ENCODE results near the gene BRPF1. TPM values are rescaled to one million over a fixed set of nuclear protein-coding genes. Genes with fewer than 3 reads are reported as not detected.

Gene BRPF1
- total RNA-seq, 1 experiment from 2014 or later, result 20.4 TPM

DNA sequence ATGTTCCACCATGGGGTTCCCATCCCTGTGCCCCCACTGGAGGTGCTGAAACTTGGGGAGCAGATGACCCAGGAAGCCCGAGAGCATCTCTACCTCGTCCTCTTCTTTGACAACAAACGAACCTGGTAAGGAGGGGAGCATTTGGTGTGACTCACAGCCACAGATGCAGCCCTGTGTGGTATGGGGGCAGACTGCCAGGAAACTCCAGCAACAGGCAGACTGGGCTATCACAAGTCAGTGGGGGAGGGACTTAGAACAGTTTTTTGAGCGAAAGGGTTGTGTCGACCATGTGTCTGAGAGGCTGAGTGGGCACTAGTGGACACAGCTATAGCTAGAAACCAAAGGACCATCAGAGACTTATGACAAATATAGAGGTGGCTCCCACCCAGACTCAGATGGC is 14.8 kb downstream of the BRPF1 start:
- TF ChIP-seq, protein P1, sequence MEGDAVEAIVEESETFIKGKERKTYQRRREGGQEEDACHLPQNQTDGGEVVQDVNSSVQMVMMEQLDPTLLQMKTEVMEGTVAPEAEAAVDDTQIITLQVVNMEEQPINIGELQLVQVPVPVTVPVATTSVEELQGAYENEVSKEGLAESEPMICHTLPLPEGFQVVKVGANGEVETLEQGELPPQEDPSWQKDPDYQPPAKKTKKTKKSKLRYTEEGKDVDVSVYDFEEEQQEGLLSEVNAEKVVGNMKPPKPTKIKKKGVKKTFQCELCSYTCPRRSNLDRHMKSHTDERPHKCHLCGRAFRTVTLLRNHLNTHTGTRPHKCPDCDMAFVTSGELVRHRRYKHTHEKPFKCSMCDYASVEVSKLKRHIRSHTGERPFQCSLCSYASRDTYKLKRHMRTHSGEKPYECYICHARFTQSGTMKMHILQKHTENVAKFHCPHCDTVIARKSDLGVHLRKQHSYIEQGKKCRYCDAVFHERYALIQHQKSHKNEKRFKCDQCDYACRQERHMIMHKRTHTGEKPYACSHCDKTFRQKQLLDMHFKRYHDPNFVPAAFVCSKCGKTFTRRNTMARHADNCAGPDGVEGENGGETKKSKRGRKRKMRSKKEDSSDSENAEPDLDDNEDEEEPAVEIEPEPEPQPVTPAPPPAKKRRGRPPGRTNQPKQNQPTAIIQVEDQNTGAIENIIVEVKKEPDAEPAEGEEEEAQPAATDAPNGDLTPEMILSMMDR (IDR thresholded peaks at IDR 0.05; ENCODE audit: unreplicated experiment), result no peak
- H3K4me3 Mint-ChIP-seq (ENCODE audit: low read depth, unreplicated experiment), result no peak overlapping the region
- no peaks in the 10 kb centered on the region for H3K9me3 Mint-ChIP-seq (ENCODE audit: low read depth, unreplicated experiment)
- CTCF ChIA-PET, result no interaction called here
- intact Hi-C loops (cut with micrococcal nuclease; ENCODE audit: unreplicated experiment), result no loop called here
- H3K36me3 Mint-ChIP-seq (ENCODE audit: insufficient read depth, unreplicated experiment), result peaks cover 28% of the 10 kb centered on the region
- no peak overlapping the region for H3K27ac Mint-ChIP-seq (ENCODE audit: unreplicated experiment)
- peaks cover 7% of the 10 kb centered on the region for H3K4me1 Mint-ChIP-seq (ENCODE audit: low read depth, unreplicated experiment)
- no TSS peak for BruUV-seq (replicated peaks)
- no peaks in the 10 kb centered on the region for H3K27me3 Mint-ChIP-seq (ENCODE audit: unreplicated experiment)
- no peak for DNase-seq

DNA sequence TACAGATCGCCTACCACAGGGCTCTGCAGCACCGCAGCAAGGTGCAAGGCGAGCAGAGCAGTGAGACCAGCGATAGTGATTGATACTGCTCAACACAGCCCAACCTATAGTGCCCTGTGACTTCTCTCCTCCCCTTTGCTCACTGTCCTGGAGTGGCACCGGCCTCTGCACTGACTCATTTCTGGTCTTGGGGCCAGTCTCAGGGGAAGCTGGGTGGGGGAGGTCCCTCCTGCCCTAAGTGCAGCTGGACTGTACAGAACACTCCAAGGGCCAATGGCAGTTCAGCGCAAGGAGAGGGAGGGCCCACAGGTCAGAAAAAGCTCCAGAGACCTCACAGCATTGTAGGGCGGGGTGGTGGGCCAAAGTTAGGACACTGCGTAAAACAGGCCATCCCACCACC is 15.7 kb downstream of the BRPF1 start:
- Mint-ChIP-seq H3K4me1 (ENCODE audit: low read depth, unreplicated experiment) (peaks cover 7% of the 10 kb centered on the region), H3K27ac (ENCODE audit: unreplicated experiment) (no peak overlapping the region), H3K9me3 (ENCODE audit: low read depth, unreplicated experiment) (no peaks in the 10 kb centered on the region), H3K27me3 (ENCODE audit: unreplicated experiment) (no peaks in the 10 kb centered on the region), H3K4me3 (ENCODE audit: low read depth, unreplicated experiment) (no peak overlapping the region), H3K36me3 (ENCODE audit: insufficient read depth, unreplicated experiment) (peaks cover 35% of the 10 kb centered on the region)
- TF ChIP-seq, protein P1 (IDR thresholded peaks at IDR 0.05; ENCODE audit: unreplicated experiment), result no peak
- no peak for DNase-seq
- CTCF ChIA-PET, result no interaction called here
- intact Hi-C loops (cut with micrococcal nuclease; ENCODE audit: unreplicated experiment), result no loop called here
- no TSS peak for BruUV-seq (replicated peaks)

DNA sequence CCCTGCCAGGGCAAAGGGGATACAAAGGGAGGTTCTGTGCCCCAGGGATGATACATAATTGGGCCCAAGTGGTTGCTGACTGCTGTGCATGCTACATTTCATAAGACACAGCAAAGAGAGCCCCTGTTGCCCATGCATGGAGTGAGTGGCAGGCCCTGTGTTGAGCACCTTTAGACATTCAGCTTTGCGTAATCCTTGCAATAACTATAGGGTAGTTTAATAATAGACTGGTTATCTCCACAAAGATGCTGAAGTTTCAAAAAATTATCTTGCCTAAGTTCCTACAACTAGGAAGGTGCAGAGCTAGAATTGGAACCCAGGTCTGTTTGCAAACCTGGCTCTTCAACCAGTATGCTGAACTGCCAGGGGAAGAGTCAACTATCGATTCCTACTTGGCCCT is 16.5 kb downstream of the BRPF1 start:
- Mint-ChIP-seq H3K4me3 (ENCODE audit: low read depth, unreplicated experiment) (no peak overlapping the region), H3K27me3 (ENCODE audit: unreplicated experiment) (no peaks in the 10 kb centered on the region), H3K36me3 (ENCODE audit: insufficient read depth, unreplicated experiment) (peaks cover 35% of the 10 kb centered on the region), H3K27ac (ENCODE audit: unreplicated experiment) (no peak overlapping the region), H3K4me1 (ENCODE audit: low read depth, unreplicated experiment) (peaks cover 7% of the 10 kb centered on the region), H3K9me3 (ENCODE audit: low read depth, unreplicated experiment) (no peaks in the 10 kb centered on the region)
- CTCF ChIA-PET, result no interaction called here
- intact Hi-C loops (cut with micrococcal nuclease; ENCODE audit: unreplicated experiment), result no loop called here
- TF ChIP-seq, protein P1 (IDR thresholded peaks at IDR 0.05; ENCODE audit: unreplicated experiment), result no peak
- no TSS peak for BruUV-seq (replicated peaks)
- DNase-seq, result no peak

DNA sequence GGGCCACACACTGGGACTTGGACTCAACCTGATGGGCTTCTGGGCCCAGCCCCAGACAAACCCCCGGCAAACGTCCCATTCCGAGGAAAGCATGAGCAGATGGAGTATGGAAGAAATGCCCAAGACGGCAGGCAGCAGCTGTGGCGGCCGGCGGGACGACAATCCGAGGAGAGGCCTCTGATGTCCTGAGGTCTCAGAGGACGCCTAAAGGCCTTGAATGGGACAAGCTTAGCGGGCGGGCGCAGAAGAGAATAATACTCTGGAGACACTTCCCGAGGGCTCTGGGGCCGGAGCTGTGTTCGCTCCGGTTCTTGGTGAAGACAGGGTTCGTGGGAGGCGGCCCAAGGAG is 17.7 kb downstream of the BRPF1 start:
- Mint-ChIP-seq H3K4me3 (ENCODE audit: low read depth, unreplicated experiment) (peak overlapping the region; percentile 88), H3K27ac (ENCODE audit: unreplicated experiment) (peak overlapping the region; percentile 76), H3K9me3 (ENCODE audit: low read depth, unreplicated experiment) (no peaks in the 10 kb centered on the region), H3K4me1 (ENCODE audit: low read depth, unreplicated experiment) (peaks cover 7% of the 10 kb centered on the region), H3K27me3 (ENCODE audit: unreplicated experiment) (no peaks in the 10 kb centered on the region), H3K36me3 (ENCODE audit: insufficient read depth, unreplicated experiment) (peaks cover 32% of the 10 kb centered on the region)
- BruUV-seq (replicated peaks), result no TSS peak
- CTCF ChIA-PET, result interaction anchor here (0.6 to 1.4 kb wide), 5 partner anchors 19 to 369 kb away, joined by 3 to 5 read pairs (median 3); no protein-coding TSS in a partner anchor
- intact Hi-C loops (cut with micrococcal nuclease; ENCODE audit: unreplicated experiment), result no loop called here
- TF ChIP-seq, protein P1 (IDR thresholded peaks at IDR 0.05; ENCODE audit: unreplicated experiment), result no peak
- DNase-seq, result no peak

Data from Calu3 (cell line).